Esophagus squamous epithelium (tissue), 5 donors: Measurements from ENCODE around the gene HBZ. TPM values are rescaled to one million over a fixed set of nuclear protein-coding genes. Genes with fewer than 3 reads are reported as not detected.

ENCODE experiments used
- DNase-seq: peaks from one replicate; lab custom pipeline; 2025; lab: John Stamatoyannopoulos, UW
- H3K27ac ChIP-seq, 4 donors: fragments of 200-600 bp; sonication (generic); one replicate each; pipeline ENCODE4 v1.5.1; 2016 to 2019; ENCODE audit warnings: mild to moderate bottlenecking in 1 of 4
- H3K27me3 ChIP-seq, 4 donors: fragments of 200-600 bp; sonication (generic); 1 replicate in 3 of 4; 2 replicates in 1 of 4; pipeline versions ENCODE4 v1.5.1 to v1.6.0; 2017 to 2021; ENCODE audit warnings: antibody characterized with exemption in 1 of 4
- H3K36me3 ChIP-seq, 3 donors: fragments of 200-600 bp; sonication (generic); one replicate each; pipeline ENCODE4 v1.5.1; 2016 to 2019
- H3K4me1 ChIP-seq, 3 donors: fragments of 200-600 bp; sonication (generic); one replicate each; pipeline ENCODE4 v1.5.1; 2017 to 2019
- H3K4me3 ChIP-seq, 4 donors: fragments of 200-600 bp; sonication (generic); 1 replicate in 3 of 4; 2 replicates in 1 of 4; pipeline ENCODE4 v1.5.1; 2016 to 2019; ENCODE audit warnings: mild to moderate bottlenecking in 2 of 4, moderate library complexity in 1 of 4
- H3K9me3 ChIP-seq, 3 donors: fragments of 200-600 bp; sonication (generic); one replicate each; pipeline ENCODE4 v1.5.1; 2016 to 2019
- POLR2A ChIP-seq, 4 donors: fragments of 450-650 bp; IDR thresholded peaks; one replicate each; pipeline ENCODE4 v1.6.1; 2017; ENCODE audit warnings: antibody characterized with exemption in 4 of 4, mild to moderate bottlenecking in 4 of 4, moderate library complexity in 3 of 4
- WGBS, 2 donors: methylation state at CpG; one replicate each; pipeline ENCODE4 v1.1.5; 2018; 5-methylcytosine and 5-hydroxymethylcytosine counted together
- intact Hi-C: fragments of 100-400 bp; cut with DNase I; formaldehyde crosslinking; loops from one replicate; pipeline ENCODE4 v1.15.0; 2022
- total RNA-seq, 4 donors: library from RNA; depleted of rRNA; stranded (reverse); fragments of >200 nt; gene quantifications; one replicate each; pipeline ENCODE4 v1.1.0, GENCODE V29; 2016
- TF ChIP-seq, protein P1 (sequence below), 6 experiments: fragments of 450-650 bp in 4 of 6; fragments of 200-600 bp in 2 of 6; sonication (generic) in 2 of 6; IDR thresholded peaks; one replicate each; pipeline ENCODE4 v1.5.1; 2016 to 2019; ENCODE audit warnings: antibody characterized with exemption in 6 of 6, mild to moderate bottlenecking in 4 of 6, moderate library complexity in 4 of 6
- donor health status: DM: yes; HTN: yes; CAD: no.

Gene HBZ
- total RNA-seq, 4 donors from 2014 or later: not detected

DNA sequence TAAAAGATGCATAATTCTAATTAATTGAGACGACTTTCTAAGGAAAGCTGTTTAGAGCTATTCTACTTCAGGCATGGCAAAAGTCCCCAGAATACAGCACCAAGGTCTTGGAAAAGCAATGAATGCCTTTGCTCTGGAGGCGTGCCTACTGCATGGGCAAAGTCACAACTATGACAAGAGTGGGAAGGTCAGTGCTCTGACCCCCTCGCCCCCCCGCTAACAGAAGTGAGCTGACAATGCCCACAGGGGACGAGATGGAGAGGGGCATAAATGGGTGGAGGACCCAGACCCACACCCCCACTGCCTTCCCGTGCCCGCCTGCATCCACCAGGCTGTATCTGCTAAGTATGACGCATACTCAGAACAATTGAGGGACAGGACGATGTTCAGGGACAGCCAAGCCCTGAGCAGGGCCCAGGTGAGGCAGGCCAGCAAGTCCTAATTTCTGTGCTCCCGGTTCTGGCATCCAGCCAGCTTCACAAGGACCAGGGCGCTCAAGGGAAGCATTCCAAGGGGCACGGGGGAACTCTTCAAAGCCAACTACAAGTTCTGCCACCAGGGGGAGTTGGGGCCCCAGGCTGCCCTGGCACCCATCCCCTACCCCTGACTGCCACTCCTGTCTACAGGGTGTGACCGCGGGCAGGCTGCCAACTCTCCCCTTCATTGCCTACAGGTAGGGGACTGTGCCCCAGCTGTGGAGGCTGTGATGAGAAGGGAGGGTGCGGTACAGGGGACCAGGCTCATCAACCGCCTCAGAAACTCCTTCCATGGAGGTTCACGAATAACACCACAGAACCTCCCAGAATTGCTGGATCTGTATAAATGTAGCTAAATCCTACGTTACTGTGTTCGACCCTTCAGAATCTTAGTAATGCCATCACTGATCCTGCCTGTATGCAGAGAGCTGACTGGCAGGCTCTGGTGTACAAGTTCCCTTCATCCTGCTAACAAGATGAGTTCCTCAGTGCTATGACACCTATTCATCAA, 34.8 kb upstream of the HBZ start:
- Histone ChIP-seq H3K4me1 (peaks cover 0 to 28% (median 8%) of the 10 kb centered on the region in 3 donors), H3K4me3 (no peak overlapping the region), H3K27ac (no peak overlapping the region), H3K9me3 (no peaks in the 10 kb centered on the region), H3K27me3 (no peaks in the 10 kb centered on the region), H3K36me3 (peaks cover 0 to 55% (median 0%) of the 10 kb centered on the region in 3 donors)
- intact Hi-C loops: no loop called here
- 58 to 60% methylated on average over 12 to 15 of the region's 19 CpGs for WGBS, 2 donors
- TF ChIP-seq POLR2A (IDR thresholded peaks at IDR 0.05): no peak
- TF ChIP-seq, protein P1, sequence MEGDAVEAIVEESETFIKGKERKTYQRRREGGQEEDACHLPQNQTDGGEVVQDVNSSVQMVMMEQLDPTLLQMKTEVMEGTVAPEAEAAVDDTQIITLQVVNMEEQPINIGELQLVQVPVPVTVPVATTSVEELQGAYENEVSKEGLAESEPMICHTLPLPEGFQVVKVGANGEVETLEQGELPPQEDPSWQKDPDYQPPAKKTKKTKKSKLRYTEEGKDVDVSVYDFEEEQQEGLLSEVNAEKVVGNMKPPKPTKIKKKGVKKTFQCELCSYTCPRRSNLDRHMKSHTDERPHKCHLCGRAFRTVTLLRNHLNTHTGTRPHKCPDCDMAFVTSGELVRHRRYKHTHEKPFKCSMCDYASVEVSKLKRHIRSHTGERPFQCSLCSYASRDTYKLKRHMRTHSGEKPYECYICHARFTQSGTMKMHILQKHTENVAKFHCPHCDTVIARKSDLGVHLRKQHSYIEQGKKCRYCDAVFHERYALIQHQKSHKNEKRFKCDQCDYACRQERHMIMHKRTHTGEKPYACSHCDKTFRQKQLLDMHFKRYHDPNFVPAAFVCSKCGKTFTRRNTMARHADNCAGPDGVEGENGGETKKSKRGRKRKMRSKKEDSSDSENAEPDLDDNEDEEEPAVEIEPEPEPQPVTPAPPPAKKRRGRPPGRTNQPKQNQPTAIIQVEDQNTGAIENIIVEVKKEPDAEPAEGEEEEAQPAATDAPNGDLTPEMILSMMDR (IDR thresholded peaks at IDR 0.05): peak; percentile 31 to 70 (median 54)
- no peak for DNase-seq

DNA sequence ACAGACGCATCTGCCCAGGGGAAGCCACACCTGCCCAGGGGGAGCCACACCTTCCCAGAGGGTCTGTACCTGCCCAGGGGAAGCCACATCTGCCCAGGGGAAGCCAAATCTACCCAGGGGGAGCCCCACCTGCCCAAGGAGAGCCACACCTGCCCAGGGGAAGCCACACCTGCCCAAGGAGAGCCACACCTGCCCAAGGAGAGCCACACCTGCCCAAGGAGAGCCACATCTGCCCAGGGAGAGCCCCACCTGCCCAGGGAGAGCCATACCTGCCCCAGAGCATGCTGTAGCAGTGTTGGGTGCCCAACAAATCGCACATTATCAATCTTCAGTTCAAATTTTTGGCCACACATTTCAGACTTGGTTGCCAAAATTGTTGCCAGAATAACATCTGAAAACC, 33.6 kb upstream of the HBZ start:
- no peak for DNase-seq
- Histone ChIP-seq H3K4me3 (no peak overlapping the region), H3K27ac (no peak overlapping the region), H3K36me3 (peaks cover 0 to 58% (median 0%) of the 10 kb centered on the region in 3 donors), H3K9me3 (no peaks in the 10 kb centered on the region), H3K4me1 (peaks cover 0 to 22% (median 4%) of the 10 kb centered on the region in 3 donors), H3K27me3 (no peaks in the 10 kb centered on the region)
- 80% methylated on average over 1 of the region's 2 CpGs; no CpG with 5 or more reads in 1 of the 2 donors for WGBS, 2 donors
- intact Hi-C loops: no loop called here
- TF ChIP-seq POLR2A (IDR thresholded peaks at IDR 0.05): no peak
- TF ChIP-seq, protein P1 (IDR thresholded peaks at IDR 0.05): no peak

DNA sequence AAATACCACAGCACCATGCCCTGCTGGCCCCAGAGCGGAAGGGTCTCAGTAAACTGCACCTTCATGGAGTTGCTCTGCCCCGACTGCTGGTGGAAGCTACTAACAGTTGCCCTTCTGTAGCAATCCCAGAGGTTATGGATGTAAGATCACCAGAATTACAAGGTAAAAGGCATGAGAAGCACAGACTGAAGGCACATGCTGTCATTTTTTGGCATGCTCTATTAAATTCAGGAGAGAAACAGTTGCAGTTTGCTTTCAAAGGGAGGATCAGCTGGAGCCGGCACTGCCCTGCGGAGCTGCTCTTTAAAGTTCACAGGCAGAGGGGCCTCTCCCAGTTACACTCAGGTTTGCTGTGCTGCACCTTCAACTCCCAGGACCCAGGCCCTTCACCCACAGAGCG, 33.1 kb upstream of the HBZ start:
- TF ChIP-seq, protein P1 (IDR thresholded peaks at IDR 0.05): no peak
- Histone ChIP-seq H3K4me1 (peaks cover 0 to 22% (median 4%) of the 10 kb centered on the region in 3 donors), H3K9me3 (no peaks in the 10 kb centered on the region), H3K36me3 (peaks cover 0 to 56% (median 0%) of the 10 kb centered on the region in 3 donors), H3K4me3 (no peak overlapping the region), H3K27ac (no peak overlapping the region), H3K27me3 (no peaks in the 10 kb centered on the region)
- DNase-seq: no peak
- WGBS, 2 donors: 98% methylated on average over 4 of the region's 5 CpGs; no CpG with 5 or more reads in 1 of the 2 donors
- intact Hi-C loops: no loop called here

DNA sequence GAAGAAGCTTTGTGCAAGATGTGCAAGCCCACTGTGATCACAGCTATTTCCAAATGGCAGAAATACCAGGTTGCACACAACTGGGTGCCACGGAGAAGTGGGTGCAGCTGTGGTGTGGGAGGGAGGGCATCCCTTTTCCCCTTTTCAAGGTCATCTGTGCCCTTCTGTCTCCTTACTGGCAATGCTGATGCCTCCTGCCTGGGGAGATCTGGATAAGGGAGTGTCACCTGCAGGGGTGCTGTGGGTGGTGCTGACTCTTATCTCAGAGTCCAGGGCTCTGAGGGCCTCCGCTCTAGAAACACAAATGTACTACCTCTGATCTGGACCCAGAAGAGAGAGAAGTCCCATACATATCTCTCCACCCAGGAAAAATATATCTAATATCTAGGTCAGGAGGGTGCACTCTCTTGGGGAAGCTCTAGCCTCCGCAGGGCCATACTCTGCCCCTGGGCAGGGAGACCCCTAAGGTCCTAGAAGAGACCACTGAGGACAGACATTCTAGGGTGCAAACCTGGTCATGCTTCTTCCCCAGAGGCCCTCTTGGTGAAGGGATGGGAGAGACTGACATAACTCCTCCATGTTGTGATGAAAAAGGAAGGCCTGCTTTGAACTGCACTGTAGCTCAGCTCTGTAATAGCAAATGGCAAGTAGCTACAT, 32.5 kb upstream of the HBZ start:
- TF ChIP-seq POLR2A (IDR thresholded peaks at IDR 0.05): no peak
- TF ChIP-seq, protein P1 (IDR thresholded peaks at IDR 0.05): no peak
- H3K9me3 ChIP-seq: no peaks in the 10 kb centered on the region
- H3K27me3 ChIP-seq: no peaks in the 10 kb centered on the region
- no peak overlapping the region for H3K27ac ChIP-seq
- intact Hi-C loops: no loop called here
- WGBS, 2 donors: 93 to 97% methylated on average over 3 of the region's 3 CpGs
- H3K4me3 ChIP-seq: no peak overlapping the region
- peaks cover 0 to 56% (median 0%) of the 10 kb centered on the region in 3 donors for H3K36me3 ChIP-seq
- DNase-seq: no peak
- peaks cover 0 to 22% (median 4%) of the 10 kb centered on the region in 3 donors for H3K4me1 ChIP-seq
